SK-N-SH (cell line): Measurements from ENCODE around the gene NPY2R.

ENCODE experiments used
- MEF2A ChIP-seq: IDR thresholded peaks from 2 replicates; pipeline ENCODE4 v1.4.0; 2012; ENCODE audit warnings: low read depth, borderline replicate concordance
- MXI1 ChIP-seq: IDR thresholded peaks from 2 replicates; pipeline ENCODE4 v1.6.1; 2012; ENCODE audit warnings: mild to moderate bottlenecking, low read depth, low read length, improper control_type of control experiment
- POLR2AphosphoS5 ChIP-seq: IDR thresholded peaks from 2 replicates; pipeline ENCODE4 v1.6.1; 2012; ENCODE audit warnings: low read depth, low read length
- SMC3 ChIP-seq: IDR thresholded peaks from 2 replicates; pipeline ENCODE4 v1.6.1; 2012; ENCODE audit warnings: low read depth, low read length, improper control_type of control experiment
- TF ChIP-seq, protein P1 (sequence below): fragments of 200-600 bp; sonication (generic); IDR thresholded peaks from 2 replicates; pipeline ENCODE4 v1.6.1; 2017; ENCODE audit warnings: antibody characterized with exemption, mild to moderate bottlenecking, moderate library complexity
- TF ChIP-seq, protein P2 (sequence below): IDR thresholded peaks from 2 replicates; pipeline ENCODE4 v1.6.1; 2012; ENCODE audit warnings: mild to moderate bottlenecking, low read depth, low read length, moderate library complexity

GRCh38 chr4:155179216-155179615, 29.2 kb upstream of the NPY2R start:
- TF ChIP-seq POLR2AphosphoS5 (no peak), SMC3 (no peak), MXI1 (no peak), MEF2A (no peak)
- TF ChIP-seq, protein P1, sequence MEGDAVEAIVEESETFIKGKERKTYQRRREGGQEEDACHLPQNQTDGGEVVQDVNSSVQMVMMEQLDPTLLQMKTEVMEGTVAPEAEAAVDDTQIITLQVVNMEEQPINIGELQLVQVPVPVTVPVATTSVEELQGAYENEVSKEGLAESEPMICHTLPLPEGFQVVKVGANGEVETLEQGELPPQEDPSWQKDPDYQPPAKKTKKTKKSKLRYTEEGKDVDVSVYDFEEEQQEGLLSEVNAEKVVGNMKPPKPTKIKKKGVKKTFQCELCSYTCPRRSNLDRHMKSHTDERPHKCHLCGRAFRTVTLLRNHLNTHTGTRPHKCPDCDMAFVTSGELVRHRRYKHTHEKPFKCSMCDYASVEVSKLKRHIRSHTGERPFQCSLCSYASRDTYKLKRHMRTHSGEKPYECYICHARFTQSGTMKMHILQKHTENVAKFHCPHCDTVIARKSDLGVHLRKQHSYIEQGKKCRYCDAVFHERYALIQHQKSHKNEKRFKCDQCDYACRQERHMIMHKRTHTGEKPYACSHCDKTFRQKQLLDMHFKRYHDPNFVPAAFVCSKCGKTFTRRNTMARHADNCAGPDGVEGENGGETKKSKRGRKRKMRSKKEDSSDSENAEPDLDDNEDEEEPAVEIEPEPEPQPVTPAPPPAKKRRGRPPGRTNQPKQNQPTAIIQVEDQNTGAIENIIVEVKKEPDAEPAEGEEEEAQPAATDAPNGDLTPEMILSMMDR: no peak
- TF ChIP-seq, protein P2, sequence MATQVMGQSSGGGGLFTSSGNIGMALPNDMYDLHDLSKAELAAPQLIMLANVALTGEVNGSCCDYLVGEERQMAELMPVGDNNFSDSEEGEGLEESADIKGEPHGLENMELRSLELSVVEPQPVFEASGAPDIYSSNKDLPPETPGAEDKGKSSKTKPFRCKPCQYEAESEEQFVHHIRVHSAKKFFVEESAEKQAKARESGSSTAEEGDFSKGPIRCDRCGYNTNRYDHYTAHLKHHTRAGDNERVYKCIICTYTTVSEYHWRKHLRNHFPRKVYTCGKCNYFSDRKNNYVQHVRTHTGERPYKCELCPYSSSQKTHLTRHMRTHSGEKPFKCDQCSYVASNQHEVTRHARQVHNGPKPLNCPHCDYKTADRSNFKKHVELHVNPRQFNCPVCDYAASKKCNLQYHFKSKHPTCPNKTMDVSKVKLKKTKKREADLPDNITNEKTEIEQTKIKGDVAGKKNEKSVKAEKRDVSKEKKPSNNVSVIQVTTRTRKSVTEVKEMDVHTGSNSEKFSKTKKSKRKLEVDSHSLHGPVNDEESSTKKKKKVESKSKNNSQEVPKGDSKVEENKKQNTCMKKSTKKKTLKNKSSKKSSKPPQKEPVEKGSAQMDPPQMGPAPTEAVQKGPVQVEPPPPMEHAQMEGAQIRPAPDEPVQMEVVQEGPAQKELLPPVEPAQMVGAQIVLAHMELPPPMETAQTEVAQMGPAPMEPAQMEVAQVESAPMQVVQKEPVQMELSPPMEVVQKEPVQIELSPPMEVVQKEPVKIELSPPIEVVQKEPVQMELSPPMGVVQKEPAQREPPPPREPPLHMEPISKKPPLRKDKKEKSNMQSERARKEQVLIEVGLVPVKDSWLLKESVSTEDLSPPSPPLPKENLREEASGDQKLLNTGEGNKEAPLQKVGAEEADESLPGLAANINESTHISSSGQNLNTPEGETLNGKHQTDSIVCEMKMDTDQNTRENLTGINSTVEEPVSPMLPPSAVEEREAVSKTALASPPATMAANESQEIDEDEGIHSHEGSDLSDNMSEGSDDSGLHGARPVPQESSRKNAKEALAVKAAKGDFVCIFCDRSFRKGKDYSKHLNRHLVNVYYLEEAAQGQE: no peak
